Endothelial cell of umbilical vein (primary cell): ENCODE measurements around the gene MARF1. TPM values are rescaled to one million over a fixed set of nuclear protein-coding genes. Genes with fewer than 3 reads are reported as not detected.

ENCODE experiments used
- BruUV-seq: library from RNA; stranded (reverse); fragments of 400-500 nt; replicated peaks from 2 replicates; lab custom pipeline; 2021; lab: Mats Ljungman, UMichigan
- CTCF ChIA-PET: fragments of 300-600, 350-600 bp; sonication (Branson Sonifier 250); formaldehyde crosslinking; loops from one replicate; lab custom pipeline; 2021; ENCODE audit warnings: antibody characterized with exemption, inconsistent platforms; lab: Charles Lee
- POLR2A ChIA-PET: fragments of 300-600, 350-600 bp; sonication (Branson Sonifier 250); formaldehyde crosslinking; loops from one replicate; lab custom pipeline; 2021; ENCODE audit warnings: antibody characterized with exemption, inconsistent platforms; lab: Charles Lee
- DNase-seq: peaks from one replicate; pipeline ENCODE4 v3.0.0-alpha.2; 2011; ENCODE audit warnings: low read depth, low spot score
- FAIRE-seq: peaks from 2 replicates; lab custom pipeline; 2011; peaks lifted over from hg19 to GRCh38; lab: Jason Lieb, UNC
- H2AFZ ChIP-seq: 2 replicates; pipeline ENCODE4 v1.6.0; 2012; ENCODE audit warnings: low read depth, low read length, control low read depth, inconsistent platforms
- H3K27ac ChIP-seq: 2 replicates; pipeline ENCODE4 v1.5.1; 2011; ENCODE audit warnings: low read depth, mild to moderate bottlenecking, control low read depth, low read length, moderate library complexity; ENCODE audit not compliant: insufficient read depth
- H3K27me3 ChIP-seq, 2 experiments: 2 replicates each; pipeline versions ENCODE4 v1.6.0 to v1.6.1; 2011; ENCODE audit warnings: low read length in 2 of 2, mixed read lengths in 1 of 2; ENCODE audit not compliant: control insufficient read depth in 2 of 2, insufficient read depth in 2 of 2
- H3K36me3 ChIP-seq, 2 experiments: 2 replicates in 1 of 2; 3 replicates in 1 of 2; pipeline ENCODE4 v1.5.1; 2011; ENCODE audit warnings: low read length in 2 of 2, mild to moderate bottlenecking in 1 of 2, moderate library complexity in 1 of 2; ENCODE audit not compliant: control insufficient read depth in 2 of 2, insufficient read depth in 2 of 2; ENCODE audit errors: extremely low read depth in 1 of 2
- H3K4me1 ChIP-seq: 3 replicates; pipeline ENCODE4 v1.5.1; 2011; ENCODE audit warnings: mild to moderate bottlenecking, low read length; ENCODE audit not compliant: control insufficient read depth, insufficient read depth; ENCODE audit errors: extremely low read depth
- H3K4me2 ChIP-seq: 2 replicates; pipeline ENCODE4 v1.6.1; 2011; ENCODE audit warnings: low read length, control low read depth, mixed read lengths; ENCODE audit not compliant: insufficient read depth
- H3K4me3 ChIP-seq, 3 experiments: fragments of 200-600 bp in 1 of 3; sonication (generic), shearing (Covaris generic) in 1 of 3; replicated peaks in 1 of 3; 2 replicates each; pipeline ENCODE4 v1.5.1; 2011 to 2016; ENCODE audit warnings: control low read depth in 3 of 3, low read length in 3 of 3, mild to moderate bottlenecking in 2 of 3, inconsistent platforms in 1 of 3, low read depth in 1 of 3, moderate library complexity in 1 of 3; ENCODE audit not compliant: insufficient read depth in 1 of 3
- H3K79me2 ChIP-seq: 2 replicates; pipeline ENCODE4 v1.6.0; 2012; ENCODE audit warnings: low read length, inconsistent platforms; ENCODE audit not compliant: control insufficient read depth, insufficient read depth
- H3K9ac ChIP-seq: replicated peaks from 2 replicates; pipeline ENCODE3; 2011; ENCODE audit warnings: low read length, control low read depth; ENCODE audit not compliant: insufficient read depth; ENCODE audit errors: extremely low read depth
- H3K9me1 ChIP-seq: replicated peaks from 3 replicates; pipeline ENCODE4 v1.6.0; 2011; ENCODE audit warnings: mild to moderate bottlenecking, low read length; ENCODE audit not compliant: control insufficient read depth, insufficient read depth; ENCODE audit errors: extremely low read depth
- H3K9me3 ChIP-seq: replicated peaks from 2 replicates; pipeline ENCODE4 v1.5.1; 2012; ENCODE audit warnings: low read length, inconsistent platforms; ENCODE audit not compliant: control insufficient read depth, insufficient read depth
- H4K20me1 ChIP-seq: replicated peaks from 2 replicates; pipeline ENCODE3; 2011; ENCODE audit warnings: mild to moderate bottlenecking, low read length; ENCODE audit not compliant: control insufficient read depth, insufficient read depth; ENCODE audit errors: extremely low read depth
- CTCF ChIP-seq, 2 donors: IDR thresholded peaks; 1 replicate in 1 of 2; 2 replicates in 1 of 2; pipeline ENCODE4 v1.5.1; 2011; ENCODE audit warnings: low read length in 2 of 2, mild to moderate bottlenecking in 2 of 2, moderate library complexity in 2 of 2, control low read depth in 1 of 2, inconsistent platforms in 1 of 2, low read depth in 1 of 2; ENCODE audit not compliant: insufficient read depth in 1 of 2; ENCODE audit errors: extremely low read depth in 1 of 2
- EZH2 ChIP-seq: IDR thresholded peaks from 2 replicates; pipeline ENCODE4 v1.6.1; 2012; ENCODE audit warnings: borderline replicate concordance, low read depth, mild to moderate bottlenecking, moderate library complexity, low read length, inconsistent platforms; ENCODE audit not compliant: severe bottlenecking
- GATA2 ChIP-seq: IDR thresholded peaks from 2 replicates; pipeline ENCODE4 v1.7.0; 2011; ENCODE audit warnings: low read depth, mild to moderate bottlenecking, moderate library complexity, mixed read lengths, low read length; ENCODE audit not compliant: insufficient read length, insufficient read depth
- JUN ChIP-seq: IDR thresholded peaks from 2 replicates; pipeline ENCODE4 v1.6.1; 2011; ENCODE audit warnings: borderline replicate concordance, low read depth; ENCODE audit not compliant: insufficient read length, insufficient read depth
- MYC ChIP-seq: IDR thresholded peaks from one replicate; pipeline ENCODE4 v1.6.1; 2011; ENCODE audit warnings: mild to moderate bottlenecking, low read depth, low read length
- POLR2A ChIP-seq: IDR thresholded peaks from 2 replicates; pipeline ENCODE4 v1.6.1; 2012; ENCODE audit warnings: low read depth, mild to moderate bottlenecking, control low read depth, low read length
- POLR2AphosphoS5 ChIP-seq: IDR thresholded peaks from 2 replicates; pipeline ENCODE4 v1.6.1; 2012; ENCODE audit warnings: low read depth, mild to moderate bottlenecking, control low read depth, low read length, moderate library complexity; ENCODE audit not compliant: insufficient read depth
- dilution Hi-C: fragments of 300-500 bp; cut with MboI; formaldehyde crosslinking; loops from one replicate; pipeline ENCODE4 v1.15.0; 2019; ENCODE audit warnings: low sequenced_read_pairs; ENCODE audit not compliant: extremely low pct_ligation_motif_present
- intact Hi-C: fragments of 100-400 bp; cut with micrococcal nuclease; formaldehyde crosslinking; loops from one replicate; pipeline ENCODE4 v1.10.0; 2022
- polyA plus RNA-seq, 4 experiments: library from polyadenylated mRNA; depleted of rRNA in 3 of 4; stranded (reverse) in 3 of 4; unstranded in 1 of 4; fragments of >200 nt; gene quantifications; 2 replicates each; pipeline versions ENCODE4 v1.2.1 to v1.2.3, GENCODE V29; 2011 to 2012; ENCODE audit warnings: missing spikeins in 1 of 4
- total RNA-seq: library from RNA; stranded (reverse); gene quantifications from 2 replicates; pipeline ENCODE4 v1.2.3, GENCODE V29; 2021

The MARF1 gene
- total and polyA plus RNA-seq, 2 donors (not counting 3 experiments of a cell fraction or from before 2014, with no cell fraction given), result 14.6 to 58.5 TPM

- no peaks in the 10 kb centered on the region for H4K20me1 ChIP-seq
- ChIA-PET CTCF (interaction anchor here (1.0 kb wide), 1 partner anchor 15 kb away, joined by 5 read pairs; no protein-coding TSS in a partner anchor), POLR2A (no interaction called here)
- H3K4me1 ChIP-seq, result no peaks in the 10 kb centered on the region
- H3K79me2 ChIP-seq, result peaks cover 2% of the 10 kb centered on the region
- H3K27me3 ChIP-seq, result no peaks in the 10 kb centered on the region
- H3K4me3 ChIP-seq, result no peak overlapping the region
- no peak overlapping the region for H3K9ac ChIP-seq
- H3K9me3 ChIP-seq, result no peaks in the 10 kb centered on the region
- H3K27ac ChIP-seq, result no peak overlapping the region
- FAIRE-seq (peak; percentile 64), DNase-seq (no peak)
- no peaks in the 10 kb centered on the region for H3K9me1 ChIP-seq
- TF ChIP-seq POLR2AphosphoS5, result no peak
- TF ChIP-seq CTCF (IDR thresholded peaks at IDR 0.05; ENCODE audit: extremely low read depth in 1 of 2, insufficient read depth in 1 of 2, low read depth in 1 of 2, low read length in 2 of 2), result no peak
- no peak for TF ChIP-seq EZH2
- no peak for TF ChIP-seq MYC
- no peak for TF ChIP-seq JUN
- no peak for TF ChIP-seq POLR2A
- TF ChIP-seq GATA2, result no peak
- intact Hi-C loops, result no loop called here
- H2AFZ ChIP-seq, result no peak overlapping the region
- dilution Hi-C loops, result no loop called here
- no TSS peak for BruUV-seq
- no peak overlapping the region for H3K4me2 ChIP-seq
- peaks cover 26 to 32% of the 10 kb centered on the region in 2 experiments for H3K36me3 ChIP-seq
Measured at GRCh38 chr16:15690296-15690695, 47.3 kb upstream of the MARF1 start.
